Upper lobe of right lung (tissue), 1 donor: ENCODE data around the gene NOTCH4. TPM values are rescaled to one million over a fixed set of nuclear protein-coding genes. Genes with fewer than 3 reads are reported as not detected.
"Not testable (repeated sequence)": the region's sequence is repeated elsewhere in the genome, so short reads cannot be mapped to it uniquely, and the experiment has no call there.

Source experiments
- ATAC-seq: fragments of 200-7000 bp; cut with Tn5 transposase; one replicate; pipeline ENCODE4 v1.9.1; 2020; ENCODE audit warnings: mild to moderate bottlenecking, moderate library complexity
- DNase-seq: peaks from one replicate; pipeline ENCODE4 v3.0.0-alpha.2; 2020
- H3K27ac ChIP-seq: fragments of 200-600 bp; one replicate; pipeline ENCODE4 v1.8.0; 2022
- H3K27me3 ChIP-seq: fragments of 200-600 bp; one replicate; pipeline ENCODE4 v1.8.0; 2022; ENCODE audit warnings: mild to moderate bottlenecking
- H3K36me3 ChIP-seq: fragments of 200-600 bp; one replicate; pipeline ENCODE4 v1.8.0; 2022
- H3K4me1 ChIP-seq: fragments of 200-600 bp; one replicate; pipeline ENCODE4 v1.8.0; 2022
- H3K4me3 ChIP-seq: fragments of 200-600 bp; one replicate; pipeline ENCODE4 v1.8.0; 2022; ENCODE audit warnings: mild to moderate bottlenecking
- H3K9me3 ChIP-seq: fragments of 200-600 bp; one replicate; pipeline ENCODE4 v1.8.0; 2022
- CTCF ChIP-seq: fragments of 200-600 bp; IDR thresholded peaks from one replicate; pipeline ENCODE4 v1.8.0; 2022; ENCODE audit warnings: antibody characterized with exemption
- intact Hi-C: fragments of 100-400 bp; cut with DNase I; formaldehyde crosslinking; loops from one replicate; pipeline ENCODE4 v1.11.0; 2022
- total RNA-seq: library from RNA; stranded (reverse); fragmentation: NEBNext Ultra II Directional; extraction: Animal tissue kit (Norgen Biotek cat#: 25700); gene quantifications from one replicate; pipeline ENCODE4 v1.2.1, GENCODE V29; 2021
- donor health status: DM: no; HTN: yes; CAD: no; lungs with severe emphysema.

The NOTCH4 gene
- total RNA-seq, 1 donor from 2014 or later = 78.7 TPM

- Histone ChIP-seq H3K4me3 (no peak overlapping the region), H3K9me3 (no peaks in the 10 kb centered on the region), H3K27ac (peak overlapping the region; percentile 60), H3K4me1 (peaks cover 49% of the 10 kb centered on the region), H3K36me3 (peaks cover 22% of the 10 kb centered on the region), H3K27me3 (no peaks in the 10 kb centered on the region)
- ATAC-seq (no peak), DNase-seq (no peak)
- intact Hi-C loops = no loop called here
- TF ChIP-seq CTCF = no peak
These were observed 36.7 kb downstream of the NOTCH4 start for GRCh38 chr6:32187009-32187709.

GRCh38 chr6:32186151-32186840 lies 37.6 kb downstream of the NOTCH4 start:
- H3K9me3 ChIP-seq, DNase-seq, ATAC-seq, H3K4me3 ChIP-seq, intact Hi-C loops, H3K27me3 ChIP-seq: not testable (repeated sequence)
- Histone ChIP-seq H3K27ac (peak overlapping the region; percentile 60), H3K36me3 (peaks cover 30% of the 10 kb centered on the region), H3K4me1 (peaks cover 46% of the 10 kb centered on the region)

GRCh38 chr6:32185681-32186131 lies 38.2 kb downstream of the NOTCH4 start:
- H3K27me3 ChIP-seq, H3K4me3 ChIP-seq, H3K9me3 ChIP-seq, intact Hi-C loops: not testable (repeated sequence)
- ATAC-seq (peak; percentile 68), DNase-seq (peak; percentile 89)
- peaks cover 36% of the 10 kb centered on the region for H3K36me3 ChIP-seq
- H3K27ac ChIP-seq = peak overlapping the region; percentile 77
- H3K4me1 ChIP-seq = peaks cover 40% of the 10 kb centered on the region

- no peak for TF ChIP-seq CTCF
- DNase-seq = no peak
- Histone ChIP-seq H3K4me1 (peaks cover 49% of the 10 kb centered on the region), H3K27ac (peak within 1 kb of the TSS; percentile 77), H3K9me3 (no peaks in the 10 kb centered on the region), H3K4me3 (peak within 1 kb of the TSS; percentile 28), H3K36me3 (peaks cover 42% of the 10 kb centered on the region), H3K27me3 (no peaks in the 10 kb centered on the region)
- intact Hi-C loops = no loop called here
- peak; percentile 50 for ATAC-seq
These were observed 39.7 kb downstream of the NOTCH4 start, which contains the start of gene AGER for GRCh38 chr6:32184084-32184640. Gene AGER, minus strand, starts transcription at chr6:32184253. Its CDS starts 31 bp downstream, at chr6:32184222.

- intact Hi-C loops = no loop called here
- DNase-seq (no peak), ATAC-seq (no peak)
- H3K27ac ChIP-seq = peak overlapping the region; percentile 77
- H3K9me3 ChIP-seq = no peaks in the 10 kb centered on the region
- peaks cover 42% of the 10 kb centered on the region for H3K36me3 ChIP-seq
- no peaks in the 10 kb centered on the region for H3K27me3 ChIP-seq
- H3K4me3 ChIP-seq = peak overlapping the region; percentile 28
- peaks cover 46% of the 10 kb centered on the region for H3K4me1 ChIP-seq
- no peak for TF ChIP-seq CTCF
These were observed 40.3 kb downstream of the NOTCH4 start for GRCh38 chr6:32183483-32184083.

- no peak for TF ChIP-seq CTCF
- Histone ChIP-seq H3K36me3 (peaks cover 42% of the 10 kb centered on the region), H3K4me3 (peak overlapping the region; percentile 28), H3K27me3 (no peaks in the 10 kb centered on the region), H3K9me3 (no peaks in the 10 kb centered on the region), H3K4me1 (peaks cover 40% of the 10 kb centered on the region), H3K27ac (peak overlapping the region; percentile 77)
- no peak for DNase-seq
- ATAC-seq = no peak
- intact Hi-C loops = no loop called here
These were observed 40.8 kb downstream of the NOTCH4 start for GRCh38 chr6:32183030-32183429.
